ENCODE results near the gene SLC38A8. TPM values are rescaled to one million over a fixed set of nuclear protein-coding genes. Genes with fewer than 3 reads are reported as not detected.

The SLC38A8 gene
- total and polyA plus RNA-seq, 4 donors, result 0.28 to 1.4 (median 1.1) TPM

DNA sequence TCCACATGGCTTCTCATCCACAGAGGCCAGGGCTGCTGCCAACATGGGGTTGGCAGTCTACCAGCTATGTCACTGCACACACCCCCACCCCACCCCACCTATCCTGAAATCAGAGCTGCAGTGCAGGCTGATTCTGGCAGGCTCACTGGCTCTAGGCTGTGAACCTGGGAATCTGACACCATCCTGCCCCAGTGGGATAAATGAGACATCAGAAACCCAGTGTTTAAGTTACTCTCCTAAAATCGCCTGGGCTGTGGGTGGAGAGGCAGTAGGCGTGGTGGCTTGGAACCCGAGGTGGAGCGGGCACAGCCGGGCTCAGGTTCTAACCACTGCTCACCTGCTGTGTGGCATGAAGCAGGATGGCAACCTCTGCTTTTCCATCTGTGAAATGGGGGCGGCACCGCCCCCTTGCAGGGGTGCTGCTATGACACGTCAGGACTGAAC is 5.6 kb downstream of the SLC38A8 start:
- 84% methylated on average over 8 of the region's 8 CpGs for WGBS (ENCODE audit: insufficient coverage)
- Histone ChIP-seq H3K27me3 (ENCODE audit: control insufficient read depth, insufficient read depth, low read length) (no peaks in the 10 kb centered on the region), H3K36me3 (ENCODE audit: control insufficient read depth, insufficient read depth, low read length) (no peaks in the 10 kb centered on the region), H3K9me3 (ENCODE audit: control insufficient read depth, insufficient read depth, low read length) (peaks cover 3% of the 10 kb centered on the region), H3K4me3 (ENCODE audit: low read depth, low read length) (no peak overlapping the region), H3K4me1 (ENCODE audit: control insufficient read depth, insufficient read depth, low read length) (peaks cover 23% of the 10 kb centered on the region), H3K27ac (ENCODE audit: low read depth, low read length) (no peak overlapping the region)
- no peak for DNase-seq (ENCODE audit: low read depth in 4 of 6, low spot score in 6 of 6)

DNA sequence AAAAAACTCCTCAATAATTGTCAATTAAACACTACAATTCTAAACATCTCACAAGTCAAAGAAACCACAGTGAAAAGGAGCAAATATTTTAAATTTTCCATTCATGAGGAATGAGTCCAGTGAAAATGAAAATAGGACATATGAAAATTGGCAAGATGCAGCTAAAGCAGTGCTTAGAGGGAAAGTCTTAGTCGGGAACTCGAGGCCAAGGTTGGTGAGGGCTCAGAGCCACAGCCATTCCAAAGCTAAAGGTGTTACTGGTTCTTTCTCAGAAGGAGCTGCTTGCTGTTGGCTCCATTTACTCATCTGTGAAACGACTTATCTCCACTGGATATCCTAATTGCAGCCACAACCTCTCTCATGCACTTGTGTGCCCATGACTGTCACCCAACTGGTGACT is 6.5 kb downstream of the SLC38A8 start:
- Histone ChIP-seq H3K27me3 (ENCODE audit: control insufficient read depth, insufficient read depth, low read length) (no peaks in the 10 kb centered on the region), H3K27ac (ENCODE audit: low read depth, low read length) (no peak overlapping the region), H3K36me3 (ENCODE audit: control insufficient read depth, insufficient read depth, low read length) (no peaks in the 10 kb centered on the region), H3K4me1 (ENCODE audit: control insufficient read depth, insufficient read depth, low read length) (peaks cover 16% of the 10 kb centered on the region), H3K9me3 (ENCODE audit: control insufficient read depth, insufficient read depth, low read length) (peaks cover 3% of the 10 kb centered on the region), H3K4me3 (ENCODE audit: low read depth, low read length) (no peak overlapping the region)
- DNase-seq (ENCODE audit: low read depth in 4 of 6, low spot score in 6 of 6), result no peak
- WGBS (ENCODE audit: insufficient coverage), result 71% methylated on average over 1 of the region's 3 CpGs

DNA sequence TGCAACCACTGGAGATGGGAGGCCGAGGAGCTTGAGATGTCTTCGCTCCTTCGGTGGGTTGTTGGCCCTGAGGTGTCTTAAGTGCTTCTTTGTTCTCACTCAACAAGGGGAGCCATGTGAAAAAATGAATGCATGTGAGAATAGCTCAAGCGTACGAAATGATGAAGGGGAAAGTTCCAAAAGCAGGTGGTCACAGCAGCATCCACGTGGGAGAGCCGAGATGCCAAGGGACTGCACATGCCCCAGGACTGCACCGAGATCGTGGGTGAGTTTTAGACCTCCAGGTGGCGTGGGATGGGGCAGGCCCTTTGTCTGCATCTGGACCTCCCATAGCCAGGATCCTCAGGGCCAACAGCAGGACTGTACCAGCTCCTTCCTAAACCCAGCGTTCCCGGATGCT is 8.1 kb downstream of the SLC38A8 start:
- no peak overlapping the region for H3K27ac ChIP-seq (ENCODE audit: low read depth, low read length)
- no peak overlapping the region for H3K4me3 ChIP-seq (ENCODE audit: low read depth, low read length)
- DNase-seq (ENCODE audit: low read depth in 4 of 6, low spot score in 6 of 6), result no peak
- no peaks in the 10 kb centered on the region for H3K27me3 ChIP-seq (ENCODE audit: control insufficient read depth, insufficient read depth, low read length)
- no peaks in the 10 kb centered on the region for H3K36me3 ChIP-seq (ENCODE audit: control insufficient read depth, insufficient read depth, low read length)
- 96% methylated on average over 12 of the region's 12 CpGs for WGBS (ENCODE audit: insufficient coverage)
- H3K4me1 ChIP-seq (ENCODE audit: control insufficient read depth, insufficient read depth, low read length), result no peaks in the 10 kb centered on the region
- peaks cover 3% of the 10 kb centered on the region for H3K9me3 ChIP-seq (ENCODE audit: control insufficient read depth, insufficient read depth, low read length)

DNA sequence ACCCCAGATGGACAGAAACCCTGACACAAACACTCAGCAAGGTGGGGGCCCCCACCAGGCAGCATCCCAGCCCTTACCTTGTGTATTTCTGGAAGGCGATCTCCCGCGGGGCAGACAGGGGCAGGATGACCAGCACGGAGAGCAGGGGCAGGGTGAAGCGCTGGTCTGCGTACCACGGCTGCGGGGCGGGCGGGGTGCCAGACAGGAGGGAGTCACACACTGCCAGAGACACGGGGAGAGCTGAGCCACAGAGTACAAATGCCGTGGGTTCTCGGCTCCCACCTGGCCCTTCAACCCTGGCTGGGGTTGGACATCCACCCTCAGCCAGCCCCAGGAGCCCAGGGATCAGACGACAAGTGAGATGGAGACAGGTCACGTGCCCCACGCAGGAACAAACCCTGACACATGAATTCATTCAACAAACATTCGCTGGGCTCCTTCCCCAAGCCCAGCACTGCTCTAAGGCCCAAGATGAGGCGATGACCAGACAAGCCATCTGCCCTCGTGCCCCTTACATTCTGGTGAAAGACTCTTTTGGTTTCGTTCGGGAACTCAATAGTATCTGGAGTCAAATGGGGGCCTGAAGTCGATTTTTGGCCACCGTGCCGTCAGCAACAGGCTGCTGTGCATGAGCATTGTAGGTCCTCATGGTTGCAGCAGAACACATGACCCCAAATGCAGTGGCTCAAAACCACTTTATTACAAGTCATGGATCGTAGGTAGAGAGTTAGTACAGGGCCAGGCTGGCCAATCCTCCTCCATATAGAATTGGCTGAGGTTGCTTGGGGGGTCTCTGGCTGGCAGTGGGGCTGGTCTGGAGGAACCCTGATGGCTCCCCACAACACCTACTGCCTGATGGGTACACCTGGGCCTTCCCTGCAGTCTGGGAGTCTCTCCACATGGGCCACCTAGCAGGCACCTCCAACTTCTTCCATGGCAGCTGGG is 9.1 kb downstream of the SLC38A8 start:
- H3K36me3 ChIP-seq (ENCODE audit: control insufficient read depth, insufficient read depth, low read length), result no peaks in the 10 kb centered on the region
- no peak overlapping the region for H3K4me3 ChIP-seq (ENCODE audit: low read depth, low read length)
- no peak overlapping the region for H3K27ac ChIP-seq (ENCODE audit: low read depth, low read length)
- no peaks in the 10 kb centered on the region for H3K27me3 ChIP-seq (ENCODE audit: control insufficient read depth, insufficient read depth, low read length)
- peaks cover 3% of the 10 kb centered on the region for H3K4me1 ChIP-seq (ENCODE audit: control insufficient read depth, insufficient read depth, low read length)
- 86% methylated on average over 24 of the region's 25 CpGs for WGBS (ENCODE audit: insufficient coverage)
- DNase-seq (ENCODE audit: low read depth in 4 of 6, low spot score in 6 of 6), result no peak
- H3K9me3 ChIP-seq (ENCODE audit: control insufficient read depth, insufficient read depth, low read length), result peaks cover 3% of the 10 kb centered on the region

DNA sequence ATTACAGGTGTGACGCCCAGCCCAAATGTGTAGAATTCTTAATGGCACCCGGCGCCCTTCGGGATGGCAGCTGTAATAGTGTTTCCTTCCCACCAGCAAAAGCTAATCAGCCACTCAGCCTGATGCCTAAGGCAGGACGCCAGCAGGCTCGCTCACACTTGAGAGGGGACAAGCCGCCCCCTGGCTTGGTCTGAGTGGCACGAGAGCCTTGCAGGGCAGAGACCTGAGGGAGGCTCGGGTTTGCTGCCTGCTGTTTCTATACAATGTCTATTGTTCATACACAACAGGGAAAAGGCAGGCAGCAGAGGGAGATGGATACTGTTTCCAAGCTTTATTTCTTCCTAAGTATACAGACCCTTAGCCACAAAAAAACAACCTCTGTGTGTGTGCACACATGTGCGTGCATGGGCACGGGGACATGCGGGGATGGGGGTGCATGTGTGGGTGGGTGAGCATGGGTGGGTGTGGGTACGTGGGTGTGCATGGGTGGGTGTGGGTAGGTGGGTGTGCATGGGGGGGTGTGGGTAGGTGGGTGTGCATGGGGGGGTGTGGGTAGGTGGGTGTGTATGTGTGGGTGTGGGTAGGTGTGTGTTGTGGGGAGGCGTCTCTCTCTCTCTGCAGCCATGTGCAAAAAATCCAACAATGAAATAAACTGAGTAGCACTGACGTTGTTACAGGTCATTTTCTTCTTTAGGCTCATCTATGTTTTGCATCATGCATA is 10.0 kb downstream of the SLC38A8 start:
- DNase-seq (ENCODE audit: low read depth in 4 of 6, low spot score in 6 of 6), result peak in 2 of 6 donors; percentile 27 to 49
- peaks cover 6% of the 10 kb centered on the region for H3K4me1 ChIP-seq (ENCODE audit: control insufficient read depth, insufficient read depth, low read length)
- WGBS (ENCODE audit: insufficient coverage), result 49% methylated on average over 11 of the region's 15 CpGs
- no peaks in the 10 kb centered on the region for H3K27me3 ChIP-seq (ENCODE audit: control insufficient read depth, insufficient read depth, low read length)
- no peaks in the 10 kb centered on the region for H3K36me3 ChIP-seq (ENCODE audit: control insufficient read depth, insufficient read depth, low read length)
- H3K27ac ChIP-seq (ENCODE audit: low read depth, low read length), result no peak overlapping the region
- peaks cover 3% of the 10 kb centered on the region for H3K9me3 ChIP-seq (ENCODE audit: control insufficient read depth, insufficient read depth, low read length)
- H3K4me3 ChIP-seq (ENCODE audit: low read depth, low read length), result no peak overlapping the region

DNA sequence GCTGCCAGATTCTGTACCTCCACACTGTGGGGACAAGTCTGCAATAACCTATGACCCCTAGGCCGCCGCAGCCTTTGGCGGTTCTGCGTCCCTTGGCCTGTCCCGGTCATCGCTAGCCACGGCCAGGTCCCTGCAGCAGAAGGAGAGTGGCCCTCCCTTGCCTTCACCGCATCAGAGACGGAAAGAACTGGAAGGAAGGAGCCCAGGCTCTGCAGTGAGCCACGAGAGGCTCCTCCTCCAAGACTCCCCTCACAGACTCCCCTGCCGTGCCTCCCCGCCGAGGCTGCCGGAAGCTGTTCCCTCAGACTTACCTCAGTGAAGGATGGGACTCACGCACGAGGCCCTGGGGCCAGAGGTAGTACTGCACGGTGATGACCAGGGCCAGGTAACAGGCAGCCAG is 11.0 kb downstream of the SLC38A8 start:
- H3K4me1 ChIP-seq (ENCODE audit: control insufficient read depth, insufficient read depth, low read length), result peaks cover 11% of the 10 kb centered on the region
- H3K36me3 ChIP-seq (ENCODE audit: control insufficient read depth, insufficient read depth, low read length), result no peaks in the 10 kb centered on the region
- H3K27ac ChIP-seq (ENCODE audit: low read depth, low read length), result no peak overlapping the region
- H3K9me3 ChIP-seq (ENCODE audit: control insufficient read depth, insufficient read depth, low read length), result peaks cover 3% of the 10 kb centered on the region
- 82% methylated on average over 17 of the region's 17 CpGs for WGBS (ENCODE audit: insufficient coverage)
- no peak overlapping the region for H3K4me3 ChIP-seq (ENCODE audit: low read depth, low read length)
- no peaks in the 10 kb centered on the region for H3K27me3 ChIP-seq (ENCODE audit: control insufficient read depth, insufficient read depth, low read length)
- DNase-seq (ENCODE audit: low read depth in 4 of 6, low spot score in 6 of 6), result no peak

DNA sequence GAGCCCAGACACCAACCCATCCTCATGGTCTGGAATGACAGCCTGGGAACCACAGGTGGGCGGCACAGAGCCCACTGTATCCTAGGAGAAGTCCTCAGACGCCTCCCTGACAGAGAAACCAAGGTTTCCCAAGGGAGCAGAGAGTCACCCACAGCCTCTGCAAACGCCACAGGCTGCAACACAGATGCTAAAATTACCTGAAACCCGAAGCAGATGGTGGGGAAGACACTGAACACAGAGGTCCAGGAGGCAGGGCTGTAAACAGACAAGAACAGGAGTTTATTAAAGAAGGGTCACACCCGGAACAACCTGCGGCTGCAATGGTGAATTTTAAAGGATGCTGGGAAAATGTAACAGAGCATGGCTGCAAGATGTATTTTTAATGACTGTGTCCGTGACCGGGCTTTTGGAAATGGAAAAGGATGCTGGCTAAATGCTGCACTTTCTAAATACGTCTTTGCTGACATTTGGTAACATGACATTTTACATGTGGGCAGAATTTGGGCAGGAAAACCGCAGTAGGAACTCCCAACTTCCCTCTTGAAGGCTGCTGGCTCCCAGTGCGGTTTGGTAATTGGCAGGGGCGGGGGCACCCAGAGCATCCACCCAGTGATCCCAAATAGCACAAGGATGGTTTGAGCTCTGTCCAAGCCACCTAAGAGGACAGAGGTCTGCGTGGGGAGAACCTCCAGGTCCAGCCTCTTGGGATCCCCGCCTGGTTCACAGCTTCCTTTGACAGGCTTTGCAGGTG is 13.1 kb downstream of the SLC38A8 start:
- no peak overlapping the region for H3K27ac ChIP-seq (ENCODE audit: low read depth, low read length)
- WGBS (ENCODE audit: insufficient coverage), result 90% methylated on average over 14 of the region's 14 CpGs

DNA sequence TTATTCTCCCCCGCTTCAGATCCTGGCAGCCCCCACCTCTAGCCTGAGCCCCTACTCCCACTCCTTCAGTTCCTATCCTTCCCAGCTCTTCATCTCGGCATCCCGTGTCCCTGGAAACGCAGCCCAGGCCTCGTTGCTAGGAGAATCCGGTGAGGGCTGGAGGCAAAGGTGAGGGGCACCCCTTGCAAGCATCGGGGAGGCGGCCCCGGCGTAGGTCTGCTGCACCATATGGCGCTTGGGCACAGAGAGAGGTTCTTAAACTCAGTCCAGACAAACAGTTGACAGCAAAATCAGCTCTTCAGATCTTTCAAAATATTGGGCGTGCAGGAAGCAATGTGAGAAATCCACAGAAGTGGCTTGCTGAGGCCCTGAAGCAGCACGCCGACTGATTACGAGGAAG is 15.0 kb downstream of the SLC38A8 start:
- Histone ChIP-seq H3K4me3 (ENCODE audit: low read depth, low read length) (no peak overlapping the region), H3K4me1 (ENCODE audit: control insufficient read depth, insufficient read depth, low read length) (peaks cover 11% of the 10 kb centered on the region), H3K27me3 (ENCODE audit: control insufficient read depth, insufficient read depth, low read length) (no peaks in the 10 kb centered on the region), H3K36me3 (ENCODE audit: control insufficient read depth, insufficient read depth, low read length) (no peaks in the 10 kb centered on the region), H3K9me3 (ENCODE audit: control insufficient read depth, insufficient read depth, low read length) (no peaks in the 10 kb centered on the region), H3K27ac (ENCODE audit: low read depth, low read length) (no peak overlapping the region)
- WGBS (ENCODE audit: insufficient coverage), result 55% methylated on average over 7 of the region's 15 CpGs
- peak in 2 of 6 donors; percentile 65 to 77 for DNase-seq (ENCODE audit: low read depth in 4 of 6, low spot score in 6 of 6)

More for the DNA sequence above, 13.1 kb downstream of the SLC38A8 start:
- Histone ChIP-seq H3K27me3 (ENCODE audit: control insufficient read depth, insufficient read depth, low read length) (no peaks in the 10 kb centered on the region), H3K4me1 (ENCODE audit: control insufficient read depth, insufficient read depth, low read length) (peaks cover 11% of the 10 kb centered on the region), H3K4me3 (ENCODE audit: low read depth, low read length) (no peak overlapping the region), H3K36me3 (ENCODE audit: control insufficient read depth, insufficient read depth, low read length) (no peaks in the 10 kb centered on the region), H3K9me3 (ENCODE audit: control insufficient read depth, insufficient read depth, low read length) (no peaks in the 10 kb centered on the region)
- DNase-seq (ENCODE audit: low read depth in 4 of 6, low spot score in 6 of 6), result no peak

DNA sequence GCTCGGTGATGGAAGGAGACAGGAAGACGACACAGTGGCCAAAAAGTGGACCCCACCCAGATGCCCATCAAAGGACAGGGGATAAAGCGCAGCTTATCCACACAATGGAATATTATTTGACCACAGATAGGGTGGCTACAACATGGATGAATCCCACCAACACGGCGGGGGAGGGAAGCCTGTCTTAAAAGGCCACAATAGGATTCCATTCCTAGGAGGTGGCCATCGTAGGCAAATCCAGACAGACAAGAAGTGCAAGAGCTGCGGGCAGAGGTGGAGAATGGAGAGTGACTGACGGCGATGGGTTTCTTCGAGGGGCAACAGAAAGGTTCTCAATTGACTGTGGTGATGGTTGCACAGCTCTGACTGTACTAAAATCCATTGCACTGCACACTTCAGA is 16.0 kb downstream of the SLC38A8 start:
- peaks cover under 1% of the 10 kb centered on the region for H3K9me3 ChIP-seq (ENCODE audit: control insufficient read depth, insufficient read depth, low read length)
- H3K36me3 ChIP-seq (ENCODE audit: control insufficient read depth, insufficient read depth, low read length), result no peaks in the 10 kb centered on the region
- H3K4me3 ChIP-seq (ENCODE audit: low read depth, low read length), result no peak overlapping the region
- no peak for DNase-seq (ENCODE audit: low read depth in 4 of 6, low spot score in 6 of 6)
- peaks cover 11% of the 10 kb centered on the region for H3K4me1 ChIP-seq (ENCODE audit: control insufficient read depth, insufficient read depth, low read length)
- H3K27me3 ChIP-seq (ENCODE audit: control insufficient read depth, insufficient read depth, low read length), result no peaks in the 10 kb centered on the region
- no peak overlapping the region for H3K27ac ChIP-seq (ENCODE audit: low read depth, low read length)
- WGBS (ENCODE audit: insufficient coverage), result 85% methylated on average over 9 of the region's 10 CpGs
